AML-193 (cell line): ENCODE results near the gene PSMD8.
A peak's percentile ranks its signal among the peaks of the same experiment; 100 is the strongest.
"Not testable (repeated sequence)": the region's sequence is repeated elsewhere in the genome, so short reads cannot be mapped to it uniquely, and the experiment has no call there.

ENCODE experiments used
- DNase-seq, 2 experiments: peaks; one replicate each; lab custom pipeline; 2025; lab: John Stamatoyannopoulos, UW

Gene PSMD8

DNA sequence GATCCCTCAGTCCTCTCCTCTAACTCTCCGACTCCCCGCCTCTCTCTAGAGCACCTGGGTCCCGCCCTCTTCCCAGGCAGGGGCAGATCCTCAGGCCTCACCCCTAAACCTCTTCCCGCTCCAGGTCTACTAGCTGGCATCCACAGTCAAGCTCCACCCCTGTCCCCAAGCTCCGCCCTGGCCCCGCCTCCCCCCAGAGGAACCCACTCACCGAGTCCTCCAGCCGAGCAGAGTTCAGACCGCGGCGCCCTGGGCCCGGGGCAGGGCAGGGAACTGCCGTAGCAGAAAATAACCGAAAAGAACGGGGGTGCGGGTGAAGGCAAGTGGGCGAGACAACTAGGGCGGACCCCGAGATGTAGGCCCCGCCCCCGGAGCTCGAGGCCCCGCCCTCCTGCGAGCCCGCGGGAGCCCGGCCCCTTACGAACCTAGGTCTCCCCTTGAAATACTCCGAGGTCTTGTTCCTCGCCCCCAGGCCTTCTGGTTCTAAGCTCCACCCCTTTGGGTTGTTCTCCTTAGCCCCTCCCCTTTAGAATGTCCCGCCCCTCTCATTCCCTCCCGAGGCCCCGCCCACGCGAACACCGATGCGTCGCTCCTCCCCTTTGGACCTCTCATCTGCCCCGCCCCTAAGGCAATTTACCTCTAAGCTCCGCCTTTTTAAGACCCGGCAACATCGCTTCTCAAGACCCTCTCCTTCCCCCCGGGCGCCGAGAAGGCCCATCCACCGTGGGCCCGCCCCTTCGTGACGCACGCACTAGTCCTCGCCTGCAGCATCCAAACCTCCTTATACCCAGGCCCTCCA is 13.4 kb downstream of the PSMD8 start, which contains the start of gene GGN:
GGN (minus strand) TSS at position 485 of the 799 bp plus-strand sequence. CDS start 773 bp downstream, outside the sequence.
- DNase-seq = peak; percentile 17 to 51

DNA sequence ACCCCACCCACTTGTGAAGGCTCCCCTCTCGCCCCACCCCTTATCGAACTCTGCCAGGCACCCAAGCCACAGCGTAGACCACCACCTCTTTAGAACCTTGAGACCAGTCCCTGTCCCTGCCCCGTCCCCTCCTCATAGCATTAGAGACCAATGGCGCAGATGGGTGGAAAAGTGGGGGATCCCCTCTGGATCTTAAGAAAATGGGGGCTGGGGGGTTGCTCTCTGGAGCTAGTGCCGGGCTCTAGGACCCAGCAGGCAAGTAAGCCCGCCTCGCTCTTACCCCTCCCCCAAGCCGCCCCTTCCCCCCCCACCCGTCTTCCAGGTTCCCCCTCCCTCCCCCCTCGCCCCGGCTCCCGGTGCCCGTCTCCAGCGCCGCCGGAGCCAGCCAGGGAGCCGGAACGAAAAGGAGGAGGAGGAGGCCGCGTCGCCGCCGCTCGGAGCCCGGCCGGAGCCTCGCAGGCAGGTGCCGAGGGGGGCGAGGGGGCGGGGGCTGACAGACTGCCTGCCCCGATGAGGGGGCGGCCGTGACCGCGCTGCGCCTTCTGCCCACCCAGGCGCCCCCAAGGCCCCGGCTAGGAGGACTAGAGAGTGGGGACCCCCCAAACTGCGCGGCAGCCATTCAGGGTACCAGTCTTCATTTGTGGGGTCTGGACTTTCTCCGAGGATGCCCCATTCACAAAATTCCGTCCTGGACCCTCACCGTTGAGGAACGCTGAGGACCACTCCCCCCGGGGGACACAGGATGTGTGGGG is 14.2 kb downstream of the PSMD8 start, which contains the start of gene SPRED3:
SPRED3 (plus strand) TSS at position 349 of the 752 bp plus-strand sequence. CDS start 1,606 bp downstream, outside the sequence.
- DNase-seq = no peak

DNA sequence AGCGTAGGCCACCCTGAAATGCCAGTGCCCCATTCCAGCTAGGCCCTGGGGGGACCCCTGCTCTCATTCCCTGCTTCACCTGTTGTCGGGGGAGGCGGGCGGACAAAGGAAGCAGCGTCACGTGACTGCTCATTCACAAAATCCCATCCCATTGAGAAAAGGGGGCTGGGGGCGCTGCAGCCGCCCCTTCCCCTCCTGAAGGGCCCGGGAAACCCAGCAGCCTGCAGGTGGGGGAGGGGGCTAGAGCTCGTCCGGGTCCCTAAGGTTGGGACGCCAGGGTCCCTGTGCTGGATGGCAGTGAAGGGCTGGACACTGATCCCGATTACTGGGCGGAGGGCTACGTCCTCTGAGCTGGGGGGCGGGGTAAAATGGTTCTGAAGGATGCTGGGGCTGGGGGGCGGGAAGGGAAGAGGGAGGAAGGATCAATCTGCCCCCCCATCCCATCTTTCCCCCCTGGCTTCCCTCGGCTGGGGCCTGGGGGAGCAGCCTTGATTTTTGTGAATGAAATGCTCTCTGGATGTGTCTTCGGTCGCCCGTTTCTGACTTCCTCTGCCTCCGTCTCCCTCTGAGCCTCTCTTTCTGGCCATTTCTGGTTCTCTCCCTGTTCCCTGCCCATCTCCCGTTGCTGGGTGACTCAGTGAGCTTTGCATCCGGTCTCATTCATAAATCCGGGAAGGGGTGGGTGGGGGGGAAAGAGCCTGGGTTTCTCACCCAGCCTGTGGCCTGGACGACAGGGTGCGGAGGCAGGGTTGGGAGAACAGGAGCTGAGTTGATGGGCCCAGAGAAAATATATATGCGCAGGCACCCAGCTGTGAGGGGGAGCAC is 14.9 kb downstream of the PSMD8 start:
- DNase-seq = no peak

DNA sequence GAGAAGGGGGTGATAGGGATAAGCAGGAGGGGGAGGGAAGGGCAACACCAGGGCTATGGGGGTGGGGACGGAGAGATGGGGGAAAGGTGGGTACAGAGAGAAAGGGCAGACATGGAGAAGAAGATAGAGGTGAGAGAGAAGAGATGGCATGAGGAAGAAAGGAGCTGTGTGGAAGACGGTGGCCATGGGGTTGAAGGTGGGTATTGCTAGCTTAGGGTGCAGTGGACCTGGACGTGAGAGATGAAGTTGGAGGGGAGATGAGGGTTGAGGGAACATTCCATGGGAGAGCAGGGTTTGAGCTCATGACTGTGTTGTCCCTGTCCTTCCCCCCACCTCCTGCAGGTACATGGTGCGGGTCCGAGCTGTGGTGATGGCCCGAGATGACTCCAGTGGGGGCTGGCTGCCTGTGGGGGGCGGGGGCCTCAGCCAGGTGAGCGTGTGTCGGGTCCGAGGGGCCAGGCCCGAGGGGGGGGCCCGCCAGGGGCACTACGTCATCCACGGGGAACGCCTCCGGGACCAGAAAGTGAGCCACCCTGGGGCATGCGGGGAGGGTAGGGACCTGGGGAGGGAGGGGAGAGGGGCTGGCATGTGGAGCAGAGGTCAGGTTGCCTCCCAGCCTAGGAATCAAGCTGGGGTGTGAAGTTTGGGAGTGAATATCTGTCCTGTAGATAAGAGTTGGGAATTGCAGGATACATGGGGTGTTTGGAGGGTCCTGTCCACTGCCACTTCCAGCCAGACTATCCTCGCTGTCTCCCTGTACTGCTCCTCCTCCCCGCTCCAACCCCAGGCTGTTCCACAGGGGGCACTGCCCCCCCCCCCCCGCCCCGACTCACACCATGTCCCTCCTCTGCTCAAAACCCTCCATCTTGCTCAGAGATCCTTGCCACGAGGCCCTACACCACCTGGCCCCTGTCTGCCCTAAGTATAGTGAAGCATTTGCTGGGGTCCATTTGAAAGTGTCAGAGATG is 15.9 kb downstream of the PSMD8 start:
- no peak for DNase-seq

DNA sequence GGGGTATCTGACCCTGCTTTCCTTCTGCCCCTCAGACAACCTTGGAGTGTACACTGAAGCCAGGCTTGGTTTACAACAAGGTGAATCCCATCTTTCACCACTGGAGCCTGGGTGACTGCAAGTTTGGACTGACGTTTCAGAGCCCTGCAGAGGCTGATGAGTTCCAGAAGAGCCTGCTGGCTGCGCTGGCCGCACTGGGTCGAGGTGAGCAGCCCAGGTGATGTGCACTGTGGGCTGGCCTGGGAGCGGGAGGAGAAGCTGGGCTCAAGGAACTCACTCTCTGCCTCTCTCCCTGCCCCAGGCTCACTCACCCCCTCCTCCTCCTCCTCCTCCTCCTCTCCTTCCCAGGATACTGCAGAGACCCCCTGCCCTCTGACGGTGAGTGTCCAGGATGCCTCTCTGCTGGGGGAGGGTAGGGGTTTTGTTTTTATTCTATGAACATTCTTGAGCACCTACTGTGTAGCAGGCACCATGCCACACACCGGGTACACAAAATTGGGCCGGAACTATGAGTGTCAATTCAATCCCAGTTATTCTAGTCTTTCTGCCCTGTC is 17.6 kb downstream of the PSMD8 start:
- no peak for DNase-seq

DNA sequence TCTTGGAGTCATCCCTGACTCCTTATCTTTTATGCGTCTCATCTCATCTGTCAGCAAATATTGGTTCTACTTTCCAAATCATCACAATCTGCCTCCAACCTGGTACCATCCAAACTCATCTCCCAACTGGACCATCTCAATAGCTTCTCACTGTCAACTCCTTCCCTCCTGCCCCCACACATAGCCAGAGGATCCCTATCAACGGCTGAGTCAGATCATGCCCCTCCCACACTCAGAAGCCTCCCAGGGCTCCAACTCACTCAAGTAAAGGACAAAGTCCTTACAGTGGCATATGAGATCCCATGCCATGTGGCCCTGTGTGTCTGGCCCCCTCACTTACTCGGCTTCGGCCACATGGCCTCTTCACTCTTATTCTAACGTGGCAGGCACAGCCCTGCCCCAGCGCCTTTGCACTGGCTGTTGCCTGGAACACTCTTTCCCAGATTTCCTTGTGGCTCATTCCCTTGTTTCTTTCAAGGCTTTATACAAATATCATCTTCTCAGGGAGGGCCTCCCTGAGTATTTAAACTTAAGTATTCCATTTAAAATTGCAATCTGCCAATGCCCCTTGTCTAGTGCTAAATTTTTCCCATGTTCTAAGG is 18.4 kb downstream of the PSMD8 start:
- DNase-seq = no peak

DNA sequence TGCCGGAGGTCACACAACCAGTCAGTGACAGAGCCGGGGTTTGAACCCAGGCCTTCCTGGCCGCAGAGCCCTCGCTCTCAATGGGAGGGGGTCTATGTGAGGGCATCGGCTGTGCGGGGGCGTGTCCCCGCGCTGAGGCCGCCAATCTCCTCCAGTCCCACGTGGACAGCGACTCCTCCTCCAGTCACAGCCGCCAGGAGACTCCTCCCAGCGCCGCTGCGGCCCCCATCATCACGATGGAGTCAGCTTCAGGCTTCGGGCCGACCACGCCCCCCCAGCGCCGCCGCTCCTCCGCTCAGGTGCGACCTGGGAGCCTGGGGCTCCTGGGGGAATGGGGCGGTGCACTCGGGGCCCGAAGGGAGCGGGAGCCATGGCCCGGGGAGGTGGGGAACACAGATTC is 20.1 kb downstream of the PSMD8 start:
- DNase-seq = no peak

DNA sequence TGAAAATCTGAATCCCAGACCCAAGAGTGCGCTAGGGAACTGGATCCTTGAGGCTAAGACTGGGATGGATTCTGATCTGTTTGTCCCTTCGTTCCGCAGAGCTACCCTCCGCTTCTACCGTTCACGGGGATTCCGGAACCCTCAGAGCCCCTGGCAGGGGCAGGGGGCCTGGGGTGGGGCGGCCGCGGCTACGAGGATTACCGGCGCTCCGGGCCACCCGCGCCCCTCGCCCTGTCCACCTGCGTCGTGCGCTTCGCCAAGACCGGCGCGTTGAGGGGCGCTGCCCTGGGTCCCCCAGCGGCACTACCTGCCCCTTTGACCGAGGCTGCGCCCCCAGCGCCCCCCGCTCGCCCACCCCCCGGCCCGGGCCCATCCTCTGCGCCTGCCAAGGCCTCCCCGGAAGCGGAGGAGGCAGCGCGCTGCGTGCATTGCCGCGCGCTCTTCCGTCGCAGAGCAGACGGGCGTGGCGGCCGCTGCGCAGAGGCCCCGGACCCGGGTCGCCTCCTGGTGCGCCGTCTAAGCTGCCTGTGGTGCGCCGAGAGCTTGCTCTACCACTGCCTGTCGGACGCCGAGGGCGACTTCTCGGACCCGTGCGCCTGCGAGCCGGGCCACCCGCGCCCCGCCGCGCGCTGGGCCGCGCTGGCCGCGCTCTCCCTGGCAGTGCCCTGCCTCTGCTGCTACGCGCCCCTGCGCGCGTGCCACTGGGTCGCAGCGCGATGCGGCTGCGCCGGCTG is 21.2 kb downstream of the PSMD8 start:
- DNase-seq = no peak

DNA sequence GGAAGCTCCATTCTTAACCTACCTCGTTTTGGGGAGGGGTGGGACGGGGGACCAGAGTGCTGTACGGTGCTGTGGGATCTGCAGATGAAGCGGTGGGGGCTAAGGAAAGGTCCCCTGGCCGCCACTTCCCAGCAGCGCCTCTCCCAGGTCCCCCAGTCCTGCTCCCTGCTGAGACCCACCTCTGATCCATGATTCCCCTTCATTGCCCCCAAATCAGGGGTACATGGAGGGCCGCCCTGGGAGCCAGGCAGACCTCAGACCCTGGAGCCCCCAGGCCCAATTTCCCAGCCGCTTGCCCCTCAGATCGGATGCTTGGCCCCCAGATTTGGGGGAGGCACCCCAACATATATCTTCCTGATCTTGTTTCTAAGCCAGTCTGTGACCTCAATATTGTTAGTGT is 24.7 kb downstream of the PSMD8 start:
- DNase-seq = no peak

DNA sequence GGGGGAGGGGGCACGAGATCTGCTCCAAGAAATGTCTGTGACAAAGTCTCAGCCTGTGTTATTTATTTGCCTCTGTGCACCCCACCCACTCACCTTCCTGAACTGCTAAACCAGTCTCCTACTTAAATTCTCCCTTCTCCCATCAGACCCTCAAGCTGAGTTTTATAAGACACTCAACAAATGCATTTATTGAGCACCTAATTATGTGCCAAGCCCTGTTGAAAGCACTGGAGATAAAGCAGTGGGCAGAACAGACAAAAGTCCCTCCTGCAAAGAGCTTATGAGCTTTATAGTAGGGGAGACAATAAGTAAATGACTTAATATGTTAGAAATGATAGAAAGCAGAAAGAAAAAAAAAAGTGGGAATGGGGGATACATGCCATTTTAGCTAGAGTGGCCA is 25.2 kb downstream of the PSMD8 start:
- DNase-seq = no peak

DNA sequence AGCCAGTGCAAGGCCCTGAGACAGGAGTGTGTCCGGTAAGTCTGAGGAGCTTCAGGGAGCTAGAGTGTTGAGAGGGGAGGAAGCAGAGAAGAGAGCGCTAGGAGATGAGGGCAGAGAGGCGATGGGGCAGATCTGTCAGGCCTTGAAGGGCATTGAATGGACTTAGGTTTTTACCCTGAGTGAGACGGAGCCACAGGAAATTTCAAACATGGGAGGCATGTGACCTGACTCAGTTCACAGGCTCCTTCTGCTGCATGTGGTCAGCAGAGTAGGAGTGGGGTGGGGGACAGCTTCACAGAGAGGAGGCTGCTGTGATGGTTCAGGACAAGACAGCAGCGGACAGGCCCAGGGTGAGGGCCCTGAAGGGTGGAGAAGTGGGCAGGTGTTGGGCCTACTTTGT is 26.0 kb downstream of the PSMD8 start:
- DNase-seq = no peak

DNA sequence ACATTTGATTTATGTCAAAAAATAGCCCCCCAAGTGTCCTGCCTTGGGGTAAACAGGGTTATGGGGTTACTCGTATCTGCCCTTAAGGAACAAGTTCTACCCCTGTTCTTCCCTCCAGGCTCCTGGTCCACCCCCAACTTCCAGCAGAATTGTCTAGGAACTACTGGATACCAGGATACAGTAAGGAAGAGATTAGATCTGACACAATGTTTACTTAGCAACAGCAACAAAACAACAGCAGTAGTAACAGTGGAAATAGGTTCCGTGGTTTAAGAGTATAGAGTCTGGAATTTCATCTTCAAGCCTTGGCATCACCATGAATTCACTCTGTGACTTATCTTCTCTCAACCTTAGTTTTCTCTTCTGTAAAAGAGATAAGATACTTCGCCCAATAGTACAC is 26.8 kb downstream of the PSMD8 start:
- no peak for DNase-seq

DNA sequence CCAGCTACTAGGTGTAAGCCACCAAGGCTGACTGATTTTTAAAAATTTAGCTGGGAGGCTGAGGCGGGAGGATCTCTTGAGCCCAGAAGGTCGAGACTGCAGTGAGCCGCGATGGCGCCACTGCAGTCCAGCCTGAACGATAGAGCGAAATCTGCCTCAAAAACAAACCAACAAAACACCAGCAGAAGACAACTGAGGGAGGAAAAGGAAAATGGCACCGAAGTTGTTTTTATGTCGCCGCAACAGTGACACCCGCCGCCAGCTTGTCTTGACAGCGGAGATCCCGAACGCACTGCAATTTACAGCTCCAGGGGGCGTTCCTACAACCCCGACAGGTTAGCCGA is 28.2 kb downstream of the PSMD8 start:
- no peak for DNase-seq

DNA sequence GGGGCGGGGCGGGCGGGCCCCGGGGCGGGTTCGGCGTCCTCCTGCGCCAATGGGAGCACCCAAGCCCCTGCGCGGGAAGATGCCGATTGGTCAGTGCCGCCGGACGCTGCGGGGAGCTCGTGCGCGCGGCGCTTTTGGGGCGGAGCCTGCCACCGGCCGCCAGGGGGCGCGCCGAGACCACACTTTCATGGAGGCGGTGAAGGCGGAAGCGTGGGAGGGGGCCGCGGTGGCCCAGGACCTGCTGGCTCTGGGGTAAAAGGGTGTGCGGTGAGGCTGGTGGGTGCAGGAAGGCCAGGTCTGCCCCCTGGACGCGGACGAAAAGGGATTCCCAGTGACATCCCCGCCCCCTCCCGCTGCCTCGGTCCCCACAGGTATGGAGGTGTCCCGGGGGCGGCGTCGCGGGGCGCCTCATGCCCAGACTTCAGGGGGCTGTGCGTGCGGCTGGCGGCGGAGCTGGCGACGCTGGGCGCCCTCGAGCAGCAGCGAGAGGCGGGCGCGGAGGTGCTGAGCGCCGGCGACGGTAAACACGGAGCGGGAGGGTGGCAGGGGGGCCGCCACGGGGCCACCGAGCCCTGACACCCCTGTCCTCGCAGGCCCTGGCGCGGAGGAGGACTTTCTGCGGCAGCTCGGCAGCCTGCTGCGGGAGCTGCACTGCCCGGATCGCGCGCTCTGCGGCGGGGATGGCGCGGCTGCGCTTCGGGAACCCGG is 28.8 kb downstream of the PSMD8 start, which contains the start of gene FAM98C:
FAM98C (plus strand) TSS at position 127 of the 708 bp plus-strand sequence; CDS start at position 188, 61 bp downstream.
- DNase-seq = peak; percentile 92 to 95

DNA sequence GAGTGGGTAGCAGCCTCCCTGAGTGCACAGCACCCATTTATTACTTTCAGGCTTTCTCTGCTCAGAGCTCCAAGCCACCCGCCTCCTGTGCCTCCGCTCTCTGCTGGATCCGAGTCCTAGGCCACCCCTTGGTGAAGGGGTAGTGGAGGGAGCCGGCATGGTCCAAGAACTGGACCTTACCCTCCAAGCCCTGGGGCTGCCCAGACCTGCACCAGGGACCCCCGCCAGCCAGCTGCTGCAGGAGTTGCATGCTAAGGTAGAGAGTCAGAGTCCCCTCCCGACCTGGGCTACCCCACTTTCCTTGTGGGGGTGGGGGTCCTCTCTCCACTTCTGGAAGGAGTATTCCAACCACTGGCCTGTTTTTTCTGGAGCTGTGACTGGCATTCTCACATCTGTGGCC is 30.5 kb downstream of the PSMD8 start:
- no peak for DNase-seq

DNA sequence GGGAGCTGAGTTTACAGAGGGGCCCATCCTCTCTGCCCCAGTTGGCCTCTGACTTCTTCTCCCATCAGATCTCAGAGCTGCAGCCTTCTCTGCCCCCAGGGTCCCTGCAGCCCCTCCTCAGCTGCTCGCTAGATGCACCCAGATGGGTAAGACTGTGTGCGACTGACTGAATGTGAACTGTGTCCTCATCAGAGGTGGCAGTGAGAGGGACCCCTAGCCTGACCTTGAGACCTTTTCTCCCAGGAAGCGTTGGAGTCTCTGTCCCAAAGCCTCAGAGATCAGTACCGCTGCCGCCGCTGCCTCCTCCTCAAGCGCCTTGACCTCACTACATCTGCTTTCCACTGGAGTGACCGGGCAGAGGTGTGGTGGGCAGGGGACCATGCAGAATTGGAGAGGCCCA is 30.9 kb downstream of the PSMD8 start:
- no peak for DNase-seq

DNA sequence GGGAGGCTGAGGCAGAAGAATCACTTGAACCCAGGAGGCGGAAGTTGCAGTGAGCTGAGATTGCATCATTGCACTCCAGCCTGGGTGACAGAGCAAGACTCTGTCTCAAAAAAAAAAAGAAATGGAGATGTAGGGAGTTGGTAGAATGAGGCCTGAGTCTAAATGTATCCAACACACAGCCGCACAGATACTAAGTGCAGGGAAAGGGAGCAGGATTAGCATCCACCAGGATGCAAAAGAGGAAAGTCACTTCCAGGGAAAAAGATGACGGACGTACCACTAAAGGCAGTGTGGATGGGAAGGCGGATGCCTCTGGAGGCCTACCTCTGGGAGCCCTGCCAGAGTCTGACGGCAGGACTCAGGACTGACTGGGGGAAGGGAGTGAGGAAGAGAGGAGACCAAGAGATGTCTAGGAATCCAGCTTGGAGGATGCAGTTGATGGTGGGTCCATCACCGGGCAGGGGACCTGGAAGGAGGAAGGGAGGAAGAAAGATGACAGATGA is 35.3 kb downstream of the PSMD8 start:
- no peak for DNase-seq

DNA sequence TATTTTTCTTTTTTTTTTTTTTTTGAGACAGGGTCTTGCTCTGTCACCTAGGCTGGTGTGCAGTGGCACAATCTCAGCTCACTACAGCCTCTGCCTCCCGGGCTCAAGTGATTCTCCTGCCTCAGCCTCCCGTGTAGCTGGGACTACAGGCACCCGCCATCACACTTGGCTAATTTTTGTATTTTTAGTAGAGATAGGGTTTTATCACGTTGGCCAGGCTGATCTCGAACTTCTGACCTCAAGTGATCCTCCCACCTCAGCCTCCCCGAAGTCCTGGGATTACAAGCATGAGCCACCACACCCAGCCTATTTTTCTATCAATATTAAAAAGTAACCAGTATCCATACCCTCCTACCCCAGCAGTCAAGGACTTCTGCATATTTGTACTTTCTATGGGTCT is 36.0 kb downstream of the PSMD8 start:
- not testable (repeated sequence) for DNase-seq
